ENCODE measurements around the gene SURF1. TPM values are rescaled to one million over a fixed set of nuclear protein-coding genes. Genes with fewer than 3 reads are reported as not detected.
"Not testable (repeated sequence)": the region's sequence is repeated elsewhere in the genome, so short reads cannot be mapped to it uniquely, and the experiment has no call there.

SURF1 gene
- total RNA-seq, 4 donors from 2014 or later = 35.0 to 59.4 (median 41.6) TPM

DNA sequence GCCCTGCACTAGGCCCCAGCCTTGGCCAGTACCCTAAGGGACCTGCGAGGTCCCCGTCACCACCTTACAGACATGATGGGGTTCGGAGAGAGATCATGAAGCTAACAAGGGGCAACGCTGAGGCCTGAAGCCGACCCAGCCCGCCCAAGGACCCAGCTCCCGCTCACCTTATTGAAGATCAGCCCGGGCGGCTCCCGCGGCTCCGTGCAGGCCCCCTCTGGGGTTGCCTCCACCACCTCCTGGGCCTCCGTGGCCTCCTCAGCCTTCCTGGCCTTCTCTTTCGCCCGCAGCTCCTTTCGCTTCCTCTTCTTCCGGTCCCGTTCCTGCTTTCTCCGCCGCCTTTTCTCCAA lies 23.9 kb downstream of the SURF1 start:
- 82 to 84% methylated on average over 18 to 20 of the region's 20 CpGs for WGBS, 2 donors
- no peak for DNase-seq (ENCODE audit: low spot score in 2 of 2)
- H3K27me3 ChIP-seq = no peaks in the 10 kb centered on the region
- H3K9me3 ChIP-seq = no peaks in the 10 kb centered on the region
- peaks cover 4 to 59% (median 31%) of the 10 kb centered on the region in 3 donors for H3K36me3 ChIP-seq
- no peak overlapping the region for H3K27ac ChIP-seq
- TF ChIP-seq CTCF (IDR thresholded peaks at IDR 0.05) = no peak
- no peak for TF ChIP-seq EP300 (IDR thresholded peaks at IDR 0.05)
- no peak for TF ChIP-seq POLR2A (IDR thresholded peaks at IDR 0.05)
- H3K4me3 ChIP-seq = no peak overlapping the region
- peaks cover 0 to 33% (median 24%) of the 10 kb centered on the region in 4 donors for H3K4me1 ChIP-seq

DNA sequence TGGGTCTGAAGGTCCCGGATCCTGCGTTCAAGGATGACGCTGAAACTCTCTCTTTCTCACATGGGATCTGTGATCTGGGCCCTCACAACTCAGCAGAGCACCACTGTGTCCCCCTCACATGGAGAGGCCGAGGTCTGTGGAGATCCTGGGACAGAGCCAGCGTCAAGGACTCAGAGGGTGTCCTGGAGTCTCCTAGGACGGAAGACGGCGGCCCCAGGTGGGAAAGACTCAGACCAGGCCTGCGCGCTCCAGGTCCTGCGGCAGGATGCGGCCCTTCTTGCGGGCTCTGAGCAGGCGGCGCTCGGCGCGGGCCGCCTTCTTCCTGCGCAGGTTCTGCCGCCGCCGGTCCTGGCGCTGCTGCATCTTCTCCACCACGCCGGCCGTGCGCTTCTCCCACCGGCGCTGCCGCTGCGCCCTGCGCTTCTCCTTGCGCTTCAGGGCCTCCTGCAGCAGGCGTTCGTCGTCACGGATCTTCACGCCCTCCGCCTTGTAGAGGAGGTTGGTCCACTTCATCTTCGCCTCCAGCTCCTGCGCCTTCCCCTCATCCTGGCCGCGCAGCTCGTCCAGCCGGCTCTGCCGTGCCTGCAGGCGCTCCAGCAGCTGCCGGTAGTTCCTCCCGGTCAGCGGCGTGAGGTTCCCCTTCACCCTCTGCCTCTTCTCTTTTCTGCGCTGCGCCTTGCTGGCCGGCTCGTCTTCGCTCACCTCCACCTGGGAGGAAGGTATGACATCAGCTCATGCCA lies 24.5 kb downstream of the SURF1 start:
- H3K4me3 ChIP-seq = no peak overlapping the region
- no peaks in the 10 kb centered on the region for H3K27me3 ChIP-seq
- 96 to 97% methylated on average over 50 to 57 of the region's 57 CpGs for WGBS, 2 donors
- H3K27ac ChIP-seq = no peak overlapping the region
- H3K4me1 ChIP-seq = peaks cover 0 to 28% (median 22%) of the 10 kb centered on the region in 4 donors
- H3K36me3 ChIP-seq = peaks cover 4 to 59% (median 31%) of the 10 kb centered on the region in 3 donors
- H3K9me3 ChIP-seq = no peaks in the 10 kb centered on the region
- no peak for TF ChIP-seq EP300 (IDR thresholded peaks at IDR 0.05)
- TF ChIP-seq POLR2A (IDR thresholded peaks at IDR 0.05) = no peak
- TF ChIP-seq CTCF (IDR thresholded peaks at IDR 0.05) = no peak
- DNase-seq (ENCODE audit: low spot score in 2 of 2) = no peak

DNA sequence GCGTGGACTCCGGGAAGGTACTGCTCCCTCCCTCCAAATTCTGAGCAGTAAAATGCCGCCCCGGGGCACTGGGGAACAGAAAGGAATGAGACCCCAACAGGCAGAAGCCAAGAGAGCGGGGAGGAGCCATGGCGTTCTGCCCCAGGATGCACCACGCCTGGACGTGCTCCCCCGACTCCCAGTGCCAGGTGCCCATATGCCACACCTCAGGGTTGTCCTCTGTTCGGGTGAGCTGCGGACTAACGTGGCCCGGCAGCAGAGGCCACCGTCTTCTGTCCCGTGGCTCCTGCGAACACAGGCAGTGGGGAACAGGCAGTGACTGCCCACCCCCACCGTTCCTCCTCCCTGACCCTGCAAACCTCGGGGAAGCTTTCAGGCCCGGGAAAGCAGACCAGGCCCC lies 25.1 kb downstream of the SURF1 start:
- Histone ChIP-seq H3K27ac (no peak overlapping the region), H3K9me3 (no peaks in the 10 kb centered on the region), H3K4me1 (peaks cover 0 to 22% (median 19%) of the 10 kb centered on the region in 4 donors), H3K36me3 (peaks cover 4 to 59% (median 31%) of the 10 kb centered on the region in 3 donors), H3K27me3 (no peaks in the 10 kb centered on the region), H3K4me3 (no peak overlapping the region)
- WGBS, 2 donors = 80 to 85% methylated on average over 13 to 17 of the region's 19 CpGs
- no peak for TF ChIP-seq EP300 (IDR thresholded peaks at IDR 0.05)
- no peak for TF ChIP-seq CTCF (IDR thresholded peaks at IDR 0.05)
- TF ChIP-seq POLR2A (IDR thresholded peaks at IDR 0.05) = no peak
- DNase-seq (ENCODE audit: low spot score in 2 of 2) = no peak

DNA sequence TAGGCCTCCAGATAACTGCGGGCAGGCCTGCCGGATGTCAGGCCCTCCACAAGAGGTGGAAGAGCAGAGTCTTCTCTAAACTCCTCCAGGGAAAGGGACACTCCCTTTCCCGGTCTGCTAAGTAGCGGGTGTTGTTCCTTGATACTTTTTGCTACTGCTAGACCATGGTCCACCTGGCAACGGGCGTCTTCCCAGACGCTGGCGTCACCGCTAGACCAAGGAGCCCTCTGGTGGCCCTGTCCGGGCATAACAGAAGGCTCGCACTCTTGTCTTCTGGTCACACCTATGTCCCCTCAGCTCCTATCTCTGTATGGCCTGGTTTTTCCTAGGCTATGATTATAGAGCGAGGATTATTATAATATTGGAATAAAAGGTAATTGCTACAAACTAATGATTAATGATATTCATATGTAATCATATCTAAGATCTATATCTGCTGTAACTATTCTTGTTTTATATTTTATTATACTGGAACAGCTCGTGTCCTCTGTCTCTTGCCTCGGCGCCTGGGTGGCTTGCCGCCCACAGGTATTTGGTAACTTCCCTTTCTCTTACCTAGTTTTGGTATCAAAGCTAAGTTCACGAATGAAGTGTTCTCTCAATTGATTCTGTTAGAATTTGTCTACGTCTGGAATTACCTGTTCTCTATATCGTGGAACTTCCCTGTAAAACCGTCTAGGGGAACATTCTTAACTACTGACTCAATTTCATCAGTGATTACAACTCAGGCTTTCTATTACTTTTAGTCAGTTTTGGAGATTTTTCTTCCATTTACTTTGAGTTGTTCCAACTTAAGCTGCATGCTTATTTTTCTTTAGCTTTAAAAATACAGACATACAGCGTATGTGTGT lies 26.8 kb downstream of the SURF1 start:
- TF ChIP-seq CTCF (IDR thresholded peaks at IDR 0.05) = peak; percentile 33 to 61 (median 54)
- not testable (repeated sequence) for H3K27me3 ChIP-seq; H3K4me3 ChIP-seq; H3K9me3 ChIP-seq; H3K27ac ChIP-seq; DNase-seq (ENCODE audit: low spot score in 2 of 2)
- Histone ChIP-seq H3K36me3 (peaks cover 4 to 57% (median 31%) of the 10 kb centered on the region in 3 donors), H3K4me1 (peaks cover 0 to 13% (median 9%) of the 10 kb centered on the region in 4 donors)
- 52 to 54% methylated on average over 21 of the region's 21 CpGs for WGBS, 2 donors

All from tibial nerve (tissue), 4 donors.